Left lung (tissue), 10 donors: ENCODE results near the gene MYADM. TPM values are rescaled to one million over a fixed set of nuclear protein-coding genes. Genes with fewer than 3 reads are reported as not detected.
A peak's percentile ranks its signal among the peaks of the same experiment; 100 is the strongest.

Experiments
- ATAC-seq: fragments of 200-7000 bp; cut with Tn5 transposase; one replicate; pipeline ENCODE4 v1.9.1; 2020; ENCODE audit warnings: moderate library complexity
- DNase-seq, 4 donors: peaks; one replicate each; pipeline ENCODE4 v3.0.0-alpha.2; 2013 to 2020
- H3K27ac ChIP-seq, 2 donors: fragments of 200-600 bp; sonication (generic) in 1 of 2; one replicate each; pipeline versions ENCODE4 v1.5.0 to v1.8.0; 2020 to 2021
- H3K27me3 ChIP-seq, 2 donors: fragments of 200-600 bp; sonication (generic) in 1 of 2; one replicate each; pipeline versions ENCODE4 v1.5.0 to v1.8.0; 2020 to 2021
- H3K36me3 ChIP-seq, 2 donors: fragments of 200-600 bp; sonication (generic) in 1 of 2; one replicate each; pipeline versions ENCODE4 v1.5.0 to v1.8.0; 2020 to 2021
- H3K4me1 ChIP-seq, 2 donors: fragments of 200-600 bp; one replicate each; pipeline ENCODE4 v1.8.0; 2021
- H3K4me3 ChIP-seq, 2 donors: fragments of 200-600 bp; sonication (generic) in 1 of 2; one replicate each; pipeline versions ENCODE4 v1.5.0 to v1.8.0; 2020 to 2021; ENCODE audit warnings: mild to moderate bottlenecking in 1 of 2
- H3K9me3 ChIP-seq, 2 donors: fragments of 200-600 bp; sonication (generic) in 1 of 2; one replicate each; pipeline versions ENCODE4 v1.5.0 to v1.8.0; 2020 to 2021
- intact Hi-C, 2 donors: fragments of 100-400 bp; cut with DNase I; formaldehyde crosslinking; loops; one replicate each; pipeline versions ENCODE4 v1.11.2 to v1.14.2; 2022
- polyA plus RNA-seq, 6 donors: library from polyadenylated mRNA; unstranded; fragments of 120-200 nt; gene quantifications; one replicate each; pipeline ENCODE4 v1.2.1, GENCODE V29; 2013; ENCODE audit not compliant: insufficient read length in 6 of 6
- total RNA-seq, 2 donors: library from RNA; stranded (reverse); fragmentation: NEBNext Ultra II Directional; extraction: Animal tissue kit (Norgen Biotek cat#: 25700); gene quantifications; one replicate each; pipeline ENCODE4 v1.2.1, GENCODE V29; 2021
- TF ChIP-seq, protein P1 (sequence below), 2 donors: fragments of 200-600 bp; sonication (generic) in 1 of 2; IDR thresholded peaks; one replicate each; pipeline versions ENCODE4 v1.5.0 to v1.8.0; 2021; ENCODE audit warnings: antibody characterized with exemption in 2 of 2
- donor health status: DM: no; HTN: yes; CAD: no.
- donor health status: DM: no; HTN: no; CAD: no.

The MYADM gene
- total and polyA plus RNA-seq, 8 donors = 58.9 to 197 (median 102) TPM

DNA sequence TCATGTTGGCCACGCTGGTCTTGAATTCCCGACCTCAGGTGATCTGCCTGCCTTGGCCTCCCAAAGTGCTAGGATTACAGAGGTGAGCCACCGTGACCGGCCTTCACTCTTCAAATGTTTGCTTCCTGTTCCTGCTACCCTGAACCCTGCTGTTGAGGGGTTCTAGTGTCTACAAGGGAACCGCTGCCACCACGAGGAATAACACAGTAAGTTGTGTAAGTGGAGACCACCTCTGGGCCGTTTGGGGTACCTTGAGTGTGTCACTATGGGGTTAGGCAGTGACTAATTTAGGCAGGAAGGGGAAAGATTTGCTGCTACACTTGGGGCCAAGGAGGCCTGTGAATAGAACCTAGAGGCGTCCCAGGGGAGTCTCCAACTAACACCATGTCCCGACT, 2.2 kb upstream of the MYADM start:
- no peaks in the 10 kb centered on the region for H3K9me3 ChIP-seq
- peak overlapping the region; percentile 89 to 95 for H3K27ac ChIP-seq
- H3K4me1 ChIP-seq = peaks cover 0 to 34% of the 10 kb centered on the region in 2 donors
- ATAC-seq (no peak), DNase-seq (no peak)
- H3K4me3 ChIP-seq = peak overlapping the region in 1 of 2 donors; percentile 83
- H3K27me3 ChIP-seq = no peaks in the 10 kb centered on the region
- intact Hi-C loops = no loop called here
- no peaks in the 10 kb centered on the region for H3K36me3 ChIP-seq
- TF ChIP-seq, protein P1, sequence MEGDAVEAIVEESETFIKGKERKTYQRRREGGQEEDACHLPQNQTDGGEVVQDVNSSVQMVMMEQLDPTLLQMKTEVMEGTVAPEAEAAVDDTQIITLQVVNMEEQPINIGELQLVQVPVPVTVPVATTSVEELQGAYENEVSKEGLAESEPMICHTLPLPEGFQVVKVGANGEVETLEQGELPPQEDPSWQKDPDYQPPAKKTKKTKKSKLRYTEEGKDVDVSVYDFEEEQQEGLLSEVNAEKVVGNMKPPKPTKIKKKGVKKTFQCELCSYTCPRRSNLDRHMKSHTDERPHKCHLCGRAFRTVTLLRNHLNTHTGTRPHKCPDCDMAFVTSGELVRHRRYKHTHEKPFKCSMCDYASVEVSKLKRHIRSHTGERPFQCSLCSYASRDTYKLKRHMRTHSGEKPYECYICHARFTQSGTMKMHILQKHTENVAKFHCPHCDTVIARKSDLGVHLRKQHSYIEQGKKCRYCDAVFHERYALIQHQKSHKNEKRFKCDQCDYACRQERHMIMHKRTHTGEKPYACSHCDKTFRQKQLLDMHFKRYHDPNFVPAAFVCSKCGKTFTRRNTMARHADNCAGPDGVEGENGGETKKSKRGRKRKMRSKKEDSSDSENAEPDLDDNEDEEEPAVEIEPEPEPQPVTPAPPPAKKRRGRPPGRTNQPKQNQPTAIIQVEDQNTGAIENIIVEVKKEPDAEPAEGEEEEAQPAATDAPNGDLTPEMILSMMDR (IDR thresholded peaks at IDR 0.05) = no peak

DNA sequence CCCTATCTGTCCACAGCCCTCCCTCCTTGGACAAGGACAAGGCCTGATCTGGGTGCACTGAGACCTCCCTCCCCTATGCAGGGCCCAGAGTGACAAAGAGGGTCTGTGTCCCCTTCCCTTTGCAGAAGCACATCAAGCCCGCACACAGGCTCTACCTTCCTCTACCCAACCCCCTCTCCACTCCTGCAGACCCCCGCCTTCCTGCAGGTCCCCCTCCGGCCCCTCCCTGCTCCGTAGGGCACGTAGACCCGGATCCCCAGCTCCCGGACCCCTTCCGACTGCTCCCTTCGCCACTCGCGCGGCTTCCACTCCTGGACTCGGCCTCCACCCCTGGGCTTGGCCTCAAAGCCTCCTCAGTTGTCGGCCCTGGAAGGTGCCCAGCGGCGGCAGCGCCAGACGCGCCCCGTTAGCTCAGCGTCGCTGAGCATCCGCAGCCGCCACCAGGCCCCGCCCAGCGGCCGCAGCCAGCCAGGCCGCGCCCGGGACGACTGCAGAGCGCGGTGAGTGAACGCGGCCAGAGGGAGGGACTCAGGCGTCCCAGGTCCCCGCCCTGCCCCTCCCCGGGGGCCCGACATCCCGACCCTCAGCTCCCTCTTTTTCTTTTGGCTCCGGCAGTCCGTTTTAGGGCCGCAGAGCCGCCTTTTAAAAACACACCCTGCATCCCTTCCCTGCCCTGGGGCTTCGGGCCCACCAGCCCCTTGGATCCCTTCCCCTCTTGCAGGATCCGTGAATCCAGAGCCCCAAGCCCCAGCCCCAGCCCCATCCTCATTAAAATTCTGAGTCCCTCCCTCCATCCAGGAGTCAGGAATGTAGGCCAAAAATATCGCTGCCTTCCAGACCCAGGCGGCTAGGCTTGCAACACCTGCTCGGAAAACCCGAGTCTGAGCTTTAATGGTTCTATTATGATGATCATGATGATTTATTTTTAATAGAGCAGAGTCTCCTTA, 1.5 kb upstream of the MYADM start:
- Histone ChIP-seq H3K9me3 (no peaks in the 10 kb centered on the region), H3K4me3 (peak overlapping the region; percentile 21 to 83), H3K4me1 (peaks cover 3 to 40% of the 10 kb centered on the region in 2 donors), H3K36me3 (no peaks in the 10 kb centered on the region), H3K27ac (peak overlapping the region; percentile 89 to 95), H3K27me3 (no peaks in the 10 kb centered on the region)
- TF ChIP-seq, protein P1 (IDR thresholded peaks at IDR 0.05) = no peak
- peak; percentile 74 to 96 (median 84) for DNase-seq
- ATAC-seq = peak; percentile 37
- intact Hi-C loops = no loop called here

DNA sequence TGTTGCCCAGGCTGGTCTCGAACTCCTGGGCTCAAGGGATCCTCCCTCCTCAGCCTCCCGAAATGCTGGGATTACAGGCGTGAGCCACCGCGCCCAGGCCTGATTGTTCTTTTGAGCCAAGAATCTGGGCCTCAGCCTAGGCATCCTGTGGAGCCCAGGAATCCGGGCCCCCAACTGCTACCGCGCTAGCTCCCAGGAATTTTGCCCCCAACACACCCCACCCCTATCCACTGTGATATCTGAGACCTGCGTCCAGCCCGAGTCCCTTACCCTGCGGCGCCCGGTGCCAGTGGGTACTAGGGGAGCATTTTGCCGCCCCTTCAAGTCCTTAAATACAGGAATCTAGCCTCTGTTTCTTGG, 838 bp upstream of the MYADM start:
- intact Hi-C loops = no loop called here
- no peaks in the 10 kb centered on the region for H3K36me3 ChIP-seq
- no peaks in the 10 kb centered on the region for H3K27me3 ChIP-seq
- peak overlapping the region; percentile 89 to 95 for H3K27ac ChIP-seq
- H3K4me3 ChIP-seq = peak overlapping the region; percentile 71 to 83
- H3K4me1 ChIP-seq = peaks cover 3 to 47% of the 10 kb centered on the region in 2 donors
- DNase-seq (no peak), ATAC-seq (no peak)
- TF ChIP-seq, protein P1 (IDR thresholded peaks at IDR 0.05) = no peak
- no peaks in the 10 kb centered on the region for H3K9me3 ChIP-seq

DNA sequence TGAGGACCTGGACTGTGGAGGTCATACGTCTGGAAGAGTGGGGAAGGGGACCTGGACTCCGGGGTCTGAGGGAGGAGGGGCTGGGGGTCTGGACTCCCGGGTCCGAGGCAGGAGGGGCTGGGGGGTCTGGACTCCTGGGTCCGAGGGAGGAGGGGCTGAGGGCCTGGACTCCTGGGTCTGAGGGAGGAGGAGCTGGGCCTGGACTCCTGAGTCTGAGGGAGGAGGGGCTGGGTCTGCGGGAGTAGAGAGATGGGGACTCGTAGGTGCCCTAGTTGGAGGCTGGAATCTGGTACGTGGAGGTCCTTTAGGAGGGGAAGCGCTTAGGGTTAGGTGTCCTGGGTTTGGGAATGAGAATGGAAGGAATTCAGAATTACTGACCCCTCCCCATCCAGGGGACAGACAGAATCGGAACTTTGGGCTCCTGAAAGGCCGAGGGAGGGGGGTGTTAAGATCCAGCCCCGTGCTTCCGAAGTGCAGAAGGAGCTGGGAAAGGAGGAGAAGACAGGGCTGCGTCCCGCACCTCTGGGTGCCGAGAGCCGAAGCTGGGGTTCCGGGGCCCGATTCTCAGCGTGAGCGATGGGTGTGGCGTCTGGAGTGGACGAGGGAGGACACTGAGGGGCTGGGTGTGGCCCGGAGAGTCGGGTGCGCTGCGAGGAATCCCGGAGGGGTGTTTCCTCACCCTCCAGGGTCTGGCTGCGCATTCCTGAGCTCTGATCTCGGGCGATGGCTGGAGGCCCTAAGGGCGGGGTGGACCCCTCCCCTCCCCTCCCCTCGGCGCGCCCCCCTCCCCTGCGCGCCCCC, 608 bp downstream of the MYADM start:
- Histone ChIP-seq H3K9me3 (no peaks in the 10 kb centered on the region), H3K27ac (peak overlapping the region; percentile 89 to 95), H3K4me1 (peaks cover 3 to 61% of the 10 kb centered on the region in 2 donors), H3K36me3 (peaks cover 0 to 5% of the 10 kb centered on the region in 2 donors), H3K27me3 (no peaks in the 10 kb centered on the region), H3K4me3 (peak overlapping the region; percentile 71 to 83)
- TF ChIP-seq, protein P1 (IDR thresholded peaks at IDR 0.05) = no peak
- ATAC-seq (peak; percentile 25), DNase-seq (peak; percentile 61 to 92 (median 68))
- intact Hi-C loops = no loop called here
